Amniotic stem cell (primary cell): ENCODE measurements around the gene ECT2L.
"Not testable (repeated sequence)": the region's sequence is repeated elsewhere in the genome, so short reads cannot be mapped to it uniquely, and the experiment has no call there.

ENCODE experiments used
- DNase-seq: peaks from one replicate; lab custom pipeline; 2025; lab: John Stamatoyannopoulos, UW

Gene ECT2L

DNA sequence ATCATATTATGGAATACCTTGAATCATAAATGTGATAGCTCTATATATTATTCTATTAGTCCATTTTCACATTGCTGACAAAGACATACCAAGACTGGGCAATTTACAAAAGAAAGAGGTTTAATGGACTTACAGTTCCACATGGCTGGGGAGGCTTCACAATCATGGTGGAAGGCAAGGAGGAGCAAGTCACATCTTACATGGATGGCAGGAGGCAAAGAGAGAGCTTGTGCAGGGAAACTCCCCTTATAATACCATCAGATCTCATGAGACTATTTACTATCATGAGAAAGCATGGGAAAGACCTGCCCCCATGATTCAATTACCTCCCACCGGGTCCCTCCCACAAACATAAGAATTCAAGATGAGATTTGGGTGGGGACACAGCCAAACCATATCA lies 141.0 kb downstream of the ECT2L start:
- DNase-seq, result not testable (repeated sequence)

DNA sequence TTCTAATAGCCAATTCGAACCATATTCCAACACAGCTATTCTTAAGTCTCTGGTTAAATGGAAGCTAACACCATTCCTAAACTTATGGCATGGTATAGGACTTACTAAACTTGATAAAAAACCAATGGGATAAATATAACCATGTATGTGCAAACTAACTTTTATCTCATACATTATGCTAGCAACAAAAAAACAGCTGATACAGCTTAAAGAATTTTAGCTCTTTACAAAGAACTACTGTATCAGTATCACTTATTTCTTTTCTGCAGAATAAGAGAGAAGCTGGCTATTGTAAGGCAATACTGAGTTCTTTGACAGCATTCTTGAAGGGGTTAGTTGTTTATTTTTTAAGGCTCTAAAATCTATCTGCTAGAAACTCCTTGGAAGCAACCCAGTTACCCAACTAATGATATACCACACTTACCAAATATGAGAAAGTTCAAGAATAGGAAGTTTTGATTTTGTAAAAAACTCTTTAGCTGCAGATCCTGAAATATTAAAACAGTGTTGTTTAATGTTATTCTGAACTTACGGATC lies 147.3 kb downstream of the ECT2L start:
- no peak for DNase-seq

DNA sequence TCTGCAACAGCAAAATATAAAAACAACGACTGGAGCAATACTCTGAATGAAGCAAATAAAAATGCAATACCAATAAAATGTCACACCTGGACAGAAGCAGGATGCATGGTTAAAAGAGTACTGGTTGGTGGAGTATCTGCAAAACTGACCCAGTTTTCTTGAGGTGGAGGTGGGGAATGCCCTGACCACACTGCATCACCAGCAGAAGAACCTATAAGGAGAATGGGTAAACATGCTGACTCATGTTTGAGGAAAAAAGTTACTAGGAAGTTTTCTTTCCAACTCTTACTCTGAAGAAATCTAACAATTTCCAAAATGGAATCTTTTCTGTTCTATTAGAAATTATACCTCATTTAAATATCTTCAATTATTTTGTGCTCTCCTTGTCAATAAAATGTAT lies 148.5 kb downstream of the ECT2L start:
- no peak for DNase-seq

DNA sequence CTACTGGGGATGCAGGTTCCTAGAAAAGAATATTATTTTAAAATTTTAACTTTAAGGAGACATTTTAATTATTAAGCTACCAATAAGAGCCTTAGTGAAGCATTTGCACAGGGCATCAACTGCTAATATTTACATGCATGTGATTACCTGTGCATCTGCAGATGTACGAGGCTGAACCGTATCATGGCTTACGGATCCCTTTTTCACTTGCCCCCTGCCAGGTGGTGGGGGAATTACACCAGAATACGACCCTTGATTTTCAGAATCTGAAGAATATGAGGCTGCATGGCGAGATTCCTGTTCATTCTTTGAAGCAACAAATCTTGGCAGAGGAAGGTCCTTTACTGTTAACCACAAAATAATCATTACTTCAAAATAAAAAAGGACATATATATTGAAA lies 149.5 kb downstream of the ECT2L start:
- no peak for DNase-seq

DNA sequence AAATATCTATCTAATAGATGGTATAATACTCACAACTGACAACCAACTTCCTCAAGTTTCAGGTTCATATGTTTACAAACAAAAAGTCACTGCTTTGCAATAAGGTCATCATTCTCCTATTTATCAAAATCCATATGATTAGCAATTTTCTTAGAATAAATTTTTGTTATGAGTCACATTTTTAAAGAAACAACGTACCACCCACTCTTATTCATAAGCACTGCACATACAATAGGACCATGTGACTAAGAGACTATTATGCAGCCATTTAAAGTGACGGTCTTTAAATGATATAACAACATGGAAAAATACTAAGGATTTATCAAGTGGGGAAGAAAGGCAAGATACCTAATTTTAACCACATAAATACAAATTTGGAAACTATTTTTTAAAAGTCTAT lies 152.1 kb downstream of the ECT2L start:
- no peak for DNase-seq

DNA sequence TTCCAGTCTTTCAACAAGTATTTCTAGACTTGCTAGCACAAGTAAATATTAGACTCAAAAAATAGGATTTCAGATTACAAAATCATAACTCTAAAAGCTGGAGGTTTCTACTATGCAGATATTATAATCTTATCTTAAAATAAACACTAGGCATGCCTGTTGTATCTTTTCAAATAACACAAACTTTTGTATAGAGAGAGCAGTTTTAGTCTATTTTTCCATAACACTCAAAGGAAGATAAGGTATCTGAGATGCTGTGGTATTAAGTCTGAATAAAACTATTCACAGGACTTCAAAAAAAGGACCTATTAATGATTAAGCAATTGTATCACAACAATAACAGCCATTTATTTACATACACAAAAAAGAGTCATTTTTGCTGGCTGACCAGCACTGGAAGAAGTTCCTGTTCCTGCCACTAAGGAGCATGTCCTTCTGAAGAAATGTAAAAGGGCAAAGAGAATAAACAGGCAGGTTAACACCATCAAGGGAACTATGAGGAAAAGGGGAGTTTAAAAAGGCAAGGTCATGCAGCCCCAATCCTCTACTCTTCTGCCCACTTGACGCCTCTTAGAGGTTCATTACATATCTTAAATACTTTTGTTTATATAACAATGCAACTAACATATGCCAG lies 152.8 kb downstream of the ECT2L start:
- DNase-seq, result no peak

DNA sequence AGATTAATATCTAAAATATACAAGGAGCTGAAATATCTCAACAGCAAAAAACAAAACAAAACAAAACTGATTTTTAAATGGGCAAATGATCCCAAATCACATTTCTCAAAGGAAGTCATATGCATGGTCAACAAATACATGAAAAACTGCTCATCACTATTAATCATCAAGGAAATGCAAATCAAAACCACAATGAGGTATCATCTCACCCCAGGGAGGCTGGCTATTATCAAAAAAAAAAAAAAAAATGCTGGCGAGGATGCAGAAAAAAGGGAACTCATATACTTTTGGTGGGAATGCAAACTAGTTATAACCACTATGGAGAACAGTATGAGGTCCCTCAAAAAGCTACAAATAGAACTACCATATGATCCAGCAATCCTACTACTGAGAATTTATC lies 157.6 kb downstream of the ECT2L start:
- DNase-seq, result no peak
